Measurements from ENCODE around the gene SLC15A3.

GRCh38 chr11:60919320-60919719 is 32.7 kb downstream of the SLC15A3 start:
- TF ChIP-seq CTCF (IDR thresholded peaks at IDR 0.05; ENCODE audit: insufficient read depth, low read length, poor library complexity, severe bottlenecking) (no peak), EZH2phosphoT487 (conservative IDR thresholded peaks at IDR 0.05; ENCODE audit: low read length) (no peak)
